Stimulated activated CD4-positive, alpha-beta T cell treated with anti-CD3 and anti-CD28 coated beads, Interleukin-2, amount 100 ng/mL, for 48 hours (primary cell): ENCODE data around the gene FGFBP3.

Experiments used
- DNase-seq, 2 donors: peaks; one replicate each; pipeline ENCODE4 v3.0.0-alpha.2; 2020

FGFBP3 gene, protein sequence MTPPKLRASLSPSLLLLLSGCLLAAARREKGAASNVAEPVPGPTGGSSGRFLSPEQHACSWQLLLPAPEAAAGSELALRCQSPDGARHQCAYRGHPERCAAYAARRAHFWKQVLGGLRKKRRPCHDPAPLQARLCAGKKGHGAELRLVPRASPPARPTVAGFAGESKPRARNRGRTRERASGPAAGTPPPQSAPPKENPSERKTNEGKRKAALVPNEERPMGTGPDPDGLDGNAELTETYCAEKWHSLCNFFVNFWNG

DNA sequence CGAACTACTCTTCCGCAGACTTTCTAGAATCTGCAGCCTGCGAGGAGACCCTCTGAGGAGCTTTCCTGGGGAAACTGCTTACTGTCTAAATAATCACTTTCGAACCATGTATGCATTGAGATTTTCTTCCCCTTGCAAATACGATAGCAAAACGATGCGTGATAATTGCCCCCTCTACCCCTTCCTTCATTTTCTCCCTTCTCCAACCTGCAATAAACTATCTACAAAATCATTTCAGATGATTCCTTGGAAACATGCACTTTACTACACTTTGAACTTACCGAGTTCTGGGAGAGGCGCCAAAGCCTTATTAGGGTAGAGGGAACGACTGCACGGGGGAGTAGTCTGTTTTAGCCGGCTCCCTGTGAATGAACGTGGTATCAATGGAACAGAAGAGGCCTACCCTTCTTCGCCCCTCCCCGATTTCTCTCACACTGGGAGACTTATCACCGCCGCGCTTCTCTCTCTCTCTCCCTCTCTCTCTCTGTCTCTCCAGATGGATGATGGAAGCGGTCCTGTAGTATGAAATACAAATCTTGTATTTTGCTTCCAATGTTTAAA lies at the start of gene FGFBP3:
Gene FGFBP3 (minus strand): TSS at position 370 of the 561 bp plus-strand sequence. CDS start 517 bp downstream, outside the sequence.
- DNase-seq: no peak

DNA sequence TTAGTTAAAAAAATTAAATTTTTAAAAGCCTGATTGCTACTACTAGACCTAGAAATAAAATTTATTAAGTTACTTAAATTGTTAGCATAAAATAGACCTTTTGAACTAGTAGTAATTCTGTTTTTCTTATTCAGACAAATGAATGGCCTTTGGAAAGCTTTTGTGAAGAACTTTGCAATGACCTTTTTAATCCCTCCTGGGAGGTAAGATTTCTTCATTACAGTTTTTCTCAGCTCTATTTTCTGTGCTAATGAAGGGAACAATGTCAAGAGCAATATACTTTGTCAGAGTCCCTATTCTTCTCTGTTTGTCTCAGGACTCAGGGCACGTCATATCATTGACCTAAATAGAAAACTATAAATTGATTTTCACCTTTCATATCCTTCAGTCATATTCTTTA lies 47.8 kb upstream of the FGFBP3 start:
- DNase-seq: no peak

DNA sequence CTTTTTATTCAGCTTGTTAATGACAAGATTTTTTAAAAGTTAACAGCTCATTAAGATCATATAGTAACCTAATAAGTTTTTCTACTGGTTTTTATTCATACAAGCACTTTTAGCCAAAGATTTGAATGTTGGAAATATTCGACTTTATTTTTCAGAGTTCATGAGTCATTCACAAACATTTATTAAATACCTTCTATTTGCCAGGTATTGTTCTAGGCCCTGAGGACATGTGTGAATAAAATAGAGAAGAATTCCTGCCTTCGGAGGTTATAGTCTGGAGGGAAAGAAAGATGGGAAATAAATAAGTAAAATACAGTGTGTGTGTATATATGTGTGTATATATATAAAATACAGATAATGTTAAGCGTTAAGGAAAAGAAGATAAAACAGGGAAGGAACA lies 45.8 kb upstream of the FGFBP3 start:
- no peak for DNase-seq

DNA sequence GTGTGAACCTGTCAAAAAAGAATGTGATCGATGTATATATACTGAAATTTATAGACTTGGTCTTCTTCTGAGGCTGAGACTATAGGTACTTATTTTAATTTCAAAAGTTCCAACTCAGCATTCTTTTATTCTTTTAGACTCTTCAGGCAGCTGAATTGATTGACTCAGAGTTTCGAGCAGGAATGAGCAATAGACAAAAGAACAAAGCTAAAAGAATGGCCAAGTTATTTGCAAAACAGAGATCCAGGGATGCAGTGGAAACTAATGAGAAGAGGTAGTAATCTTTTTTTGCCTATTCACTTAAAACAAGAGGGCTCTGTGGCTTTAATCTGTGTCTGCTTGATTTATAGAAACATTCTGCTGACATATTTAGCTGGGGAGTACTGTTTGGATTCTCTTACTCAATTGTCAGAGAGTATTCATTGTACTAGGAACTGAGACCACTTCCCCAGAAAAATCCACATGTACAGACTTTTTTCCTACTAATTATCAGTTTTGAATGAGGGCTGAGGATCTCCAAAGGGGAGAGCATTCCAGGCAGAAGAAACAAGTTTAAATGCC lies 44.4 kb upstream of the FGFBP3 start:
- DNase-seq: no peak

DNA sequence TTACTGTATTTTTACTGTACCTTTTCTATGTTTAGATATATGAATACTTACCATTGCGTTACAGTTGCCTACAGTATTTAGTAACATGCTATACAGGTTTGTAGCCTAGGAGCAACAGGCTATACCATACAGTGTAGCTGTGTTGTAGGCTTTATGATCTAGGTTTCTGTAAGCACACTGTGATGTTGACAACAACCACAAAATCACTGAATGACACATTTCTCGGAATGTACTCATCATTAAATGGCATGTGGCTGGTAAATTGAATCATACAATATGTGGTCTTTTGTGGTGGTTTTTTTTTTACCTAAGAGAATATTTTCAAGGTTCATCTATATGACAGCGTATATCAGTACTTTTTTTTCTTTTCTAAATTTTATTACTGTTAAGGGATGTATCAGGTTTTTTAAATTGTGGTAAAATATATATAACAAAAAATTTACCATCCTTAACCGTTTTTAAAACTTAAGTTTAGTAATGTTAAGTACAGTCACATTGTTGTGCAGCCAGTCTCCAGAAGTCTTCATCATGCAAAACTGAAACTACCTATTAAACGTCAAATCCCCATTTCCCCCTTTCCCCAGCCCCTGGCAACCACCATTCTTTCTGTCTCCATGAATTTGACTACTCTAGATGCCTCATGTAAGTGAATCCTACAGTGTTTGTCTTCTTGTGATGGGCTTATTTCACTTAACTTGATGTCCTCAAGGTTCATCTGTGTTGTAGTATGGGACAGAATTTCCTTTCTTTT lies 35.8 kb upstream of the FGFBP3 start:
- no peak for DNase-seq

DNA sequence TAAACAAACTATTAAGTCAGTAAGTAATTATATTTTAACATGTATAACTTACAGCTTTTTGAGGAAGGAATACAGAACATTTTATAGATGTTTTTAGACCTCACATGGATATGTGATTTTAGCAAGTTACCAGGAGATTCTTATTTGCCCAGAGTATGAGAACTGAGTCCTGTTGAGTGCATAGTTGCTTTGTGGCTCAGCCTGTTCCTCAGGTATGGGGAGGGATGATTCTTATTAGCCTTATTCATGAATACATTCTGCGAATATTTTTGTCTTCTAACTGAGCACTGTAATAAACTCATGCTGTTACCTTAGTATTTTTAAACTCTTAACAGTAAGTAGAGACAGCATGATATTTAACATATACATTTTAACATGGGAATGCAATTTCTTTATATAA lies 32.1 kb upstream of the FGFBP3 start:
- DNase-seq: no peak

DNA sequence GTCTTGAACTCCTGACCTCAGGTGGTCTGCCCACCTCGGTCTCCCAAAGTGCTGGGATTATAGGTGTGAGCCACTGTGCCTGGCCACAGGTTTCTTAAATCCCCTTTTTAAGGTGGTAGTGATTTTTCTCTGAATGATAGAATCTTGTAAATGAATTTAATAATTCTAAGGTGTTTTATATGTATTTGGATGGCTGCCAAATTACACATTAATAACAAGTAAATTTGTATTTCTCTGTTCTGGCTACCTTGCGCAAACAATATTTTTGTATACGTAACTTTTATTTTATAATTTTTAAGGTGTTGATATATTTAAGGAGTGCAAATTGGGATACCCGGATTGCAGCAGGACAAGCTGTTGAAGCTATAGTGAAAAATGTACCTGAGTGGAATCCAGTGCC lies 30.4 kb upstream of the FGFBP3 start:
- DNase-seq: no peak

DNA sequence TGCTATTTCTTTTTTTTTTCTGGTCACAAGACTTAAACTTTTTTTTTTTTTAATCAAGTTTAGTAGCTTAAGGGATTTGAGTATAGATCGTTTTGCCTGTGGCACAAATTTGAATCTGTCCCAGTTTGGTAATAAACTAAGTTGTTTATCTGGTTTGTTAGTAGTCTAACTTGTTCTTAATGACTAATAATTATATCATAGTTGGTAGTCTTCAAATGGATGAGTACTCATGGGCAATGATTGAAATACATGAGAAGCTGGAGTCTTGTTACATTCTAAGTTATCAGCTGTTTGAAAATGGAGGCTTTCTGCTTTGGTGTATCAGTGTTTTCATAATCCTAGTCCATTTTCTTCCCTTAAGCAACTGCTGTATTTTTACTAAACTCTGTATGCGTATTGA lies 26.6 kb upstream of the FGFBP3 start:
- DNase-seq: no peak

DNA sequence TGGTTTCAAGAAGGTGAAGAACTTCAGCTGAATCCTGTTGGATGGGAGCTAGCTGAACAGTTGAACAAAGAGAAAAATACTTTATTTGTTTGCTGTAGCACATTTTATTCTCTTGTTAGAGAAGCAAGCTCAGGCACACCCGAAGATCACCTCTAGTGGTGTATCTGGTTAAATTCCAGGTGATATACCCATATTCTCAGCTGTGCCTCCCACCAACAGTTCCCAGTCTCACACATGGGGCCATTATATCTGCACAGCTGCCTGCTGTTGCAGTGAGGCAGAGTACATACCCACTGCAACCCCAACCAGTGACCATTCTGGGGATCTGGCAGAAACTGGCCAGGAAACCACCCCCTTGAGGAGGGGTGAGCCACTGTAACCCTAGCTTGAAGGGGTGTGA lies 23.5 kb upstream of the FGFBP3 start:
- DNase-seq: no peak

DNA sequence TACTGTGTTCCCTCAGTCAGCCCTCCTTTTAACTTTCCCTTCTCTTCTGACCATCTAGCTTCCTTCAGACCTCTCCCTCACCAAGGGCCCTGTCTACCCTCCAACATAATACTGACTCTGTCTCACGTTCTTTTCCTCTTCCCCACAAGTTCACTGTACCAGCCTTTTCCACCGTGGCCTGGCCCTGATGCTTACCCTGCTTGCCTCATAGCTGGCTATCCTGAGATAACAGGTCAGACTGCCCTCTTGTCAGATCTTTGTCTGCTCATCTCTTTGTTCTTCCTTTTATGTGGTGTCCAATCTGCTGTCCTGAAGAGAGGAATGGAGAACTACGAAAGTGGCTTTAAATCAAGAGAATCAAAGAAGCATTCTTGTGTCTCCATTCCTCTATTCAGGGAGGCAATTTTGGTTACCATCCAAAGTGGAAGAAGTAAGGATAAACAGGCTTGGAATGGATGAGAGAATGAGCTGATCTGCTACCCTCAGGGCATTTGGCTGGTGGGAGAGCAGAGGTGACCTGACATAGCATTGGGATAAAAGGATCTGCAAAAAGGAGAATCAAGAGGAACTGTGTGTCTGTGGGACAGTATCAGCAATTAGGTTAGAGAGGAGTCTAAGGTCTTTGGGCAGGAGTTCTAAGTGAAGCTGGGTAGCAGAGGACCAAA lies 22.4 kb upstream of the FGFBP3 start:
- DNase-seq: no peak

DNA sequence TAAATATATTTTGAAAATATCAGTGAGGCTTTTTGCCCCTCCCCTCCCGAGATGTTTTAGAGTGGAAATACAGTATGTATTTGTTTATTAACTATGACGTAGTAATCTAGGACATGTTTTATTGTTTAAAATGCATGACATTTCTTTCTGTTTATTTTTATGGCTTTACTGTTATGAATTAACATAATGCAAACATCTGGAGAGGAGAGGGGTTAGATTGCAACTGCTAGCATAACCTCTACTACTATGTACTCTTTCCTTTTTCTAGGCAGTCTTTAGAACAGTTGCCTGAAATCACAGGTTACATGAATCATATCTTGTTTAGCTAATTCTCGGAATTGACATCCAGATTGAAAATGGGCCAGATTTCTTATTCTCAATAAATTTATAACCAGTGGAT lies 21.7 kb upstream of the FGFBP3 start:
- no peak for DNase-seq

DNA sequence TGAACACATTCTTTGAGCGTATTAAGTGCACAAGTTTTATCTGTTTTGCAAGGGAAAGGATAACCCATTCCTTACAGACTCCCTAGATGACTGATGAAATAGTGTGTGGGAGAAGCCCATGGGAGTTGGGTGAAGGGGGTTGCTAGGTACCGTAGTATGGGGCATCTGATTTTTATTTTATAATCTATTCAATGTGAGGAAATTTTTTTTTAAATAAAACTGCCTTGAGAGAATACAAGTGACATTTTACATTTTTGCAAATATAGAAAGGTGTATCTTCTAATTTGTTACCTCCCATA lies 15.7 kb upstream of the FGFBP3 start:
- no peak for DNase-seq

DNA sequence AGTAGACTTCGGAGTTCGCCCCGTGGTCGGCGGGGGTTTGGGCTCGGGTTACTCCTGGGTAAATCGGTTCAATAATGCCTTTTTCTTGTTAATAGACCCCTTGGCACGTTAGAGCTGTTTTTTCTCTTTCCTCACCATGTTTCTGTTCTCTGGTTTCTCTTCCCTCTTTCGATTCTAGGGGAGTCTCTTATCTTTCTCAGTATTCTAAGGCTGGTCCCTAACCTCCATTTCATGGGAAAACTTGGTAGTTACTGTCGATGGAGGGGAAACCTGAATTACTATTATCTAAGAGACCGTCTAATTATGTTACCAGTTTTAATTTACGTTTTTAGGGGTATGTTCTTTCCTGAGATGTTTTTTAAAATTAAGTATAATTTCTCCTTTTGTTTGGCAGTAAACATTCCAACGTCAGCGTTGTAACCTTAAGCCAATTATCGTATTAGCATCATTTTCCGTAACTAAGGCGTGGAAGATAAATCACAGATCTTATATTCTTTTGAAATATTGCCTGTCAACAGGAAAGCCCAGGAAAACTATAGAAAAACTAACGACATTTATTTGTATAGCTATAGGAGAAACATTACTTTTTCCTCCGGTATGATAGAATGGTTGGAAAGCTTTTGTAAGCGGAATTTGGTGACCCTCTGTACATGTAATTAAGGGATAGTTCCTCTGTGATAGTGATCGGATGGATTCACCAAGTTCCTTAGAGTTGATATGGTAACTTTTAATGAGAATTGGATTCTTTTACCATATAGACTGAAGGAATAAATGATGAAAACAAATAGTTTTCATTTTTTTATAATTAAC lies 15.1 kb upstream of the FGFBP3 start:
- DNase-seq: no peak

DNA sequence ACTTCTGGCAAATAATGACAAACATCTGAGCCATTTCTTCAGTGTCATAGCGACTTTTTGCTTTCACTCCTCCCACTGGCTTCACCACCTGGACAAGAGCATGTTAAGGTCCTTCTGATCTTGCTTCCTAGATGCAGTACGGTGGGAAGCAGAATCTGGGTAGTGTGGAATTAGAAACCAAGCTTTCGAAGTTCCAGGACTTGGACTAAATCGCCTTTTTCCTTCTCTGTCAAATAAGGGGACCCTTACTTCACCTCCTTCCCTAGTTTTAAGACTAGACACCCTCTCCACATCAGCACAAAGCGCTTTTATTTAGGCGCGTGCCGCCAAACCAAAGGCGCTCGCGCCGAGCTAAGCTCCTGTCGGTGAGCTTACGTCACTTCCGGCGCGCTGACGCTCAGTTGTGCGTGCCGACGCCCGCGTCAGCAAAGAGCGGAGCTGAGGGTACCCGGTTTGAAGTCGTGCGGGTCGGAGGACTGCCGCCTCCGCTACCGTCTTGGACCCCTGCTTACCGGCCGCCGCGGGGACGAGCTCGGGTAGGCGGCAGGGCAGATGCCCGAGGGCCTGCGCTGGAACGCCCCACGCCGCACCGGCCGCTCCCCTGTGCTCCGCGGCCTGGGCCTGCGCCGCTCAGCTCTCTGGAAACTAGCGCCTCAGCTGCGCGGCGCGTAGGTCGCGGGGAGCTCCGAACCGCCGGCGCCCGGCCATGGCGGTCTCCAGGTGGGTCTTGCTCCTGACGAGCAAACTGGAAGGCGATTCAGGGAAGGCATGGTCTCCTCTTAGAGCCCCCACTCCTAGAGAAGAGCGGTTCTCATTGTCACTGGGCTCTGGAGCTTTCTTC lies 14.3 kb upstream of the FGFBP3 start, which contains the start of gene BTAF1:
Gene BTAF1 (plus strand): TSS at position 400 of the 841 bp plus-strand sequence. CDS start 307 bp downstream, at position 707.
- peak; percentile 86 to 87 for DNase-seq

DNA sequence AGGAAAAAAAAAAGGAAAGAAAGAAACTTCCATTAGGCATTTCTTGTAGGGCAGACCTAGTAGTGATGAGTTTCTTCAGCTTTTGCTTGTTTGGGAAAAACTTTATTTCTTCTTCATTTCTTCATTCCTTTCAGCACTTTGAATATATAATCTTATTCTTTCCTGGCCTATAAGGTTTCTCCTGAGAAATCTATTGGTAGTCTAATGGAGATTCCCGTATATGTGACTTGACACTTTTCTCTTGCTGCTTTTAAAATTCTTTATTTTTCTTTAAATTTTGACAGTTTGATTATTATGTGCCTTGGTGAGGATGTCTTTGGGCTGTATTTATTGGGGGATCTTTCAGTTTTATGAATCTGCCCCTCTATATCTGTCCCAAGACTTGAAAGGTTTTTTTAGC lies 10.4 kb upstream of the FGFBP3 start:
- DNase-seq: no peak

DNA sequence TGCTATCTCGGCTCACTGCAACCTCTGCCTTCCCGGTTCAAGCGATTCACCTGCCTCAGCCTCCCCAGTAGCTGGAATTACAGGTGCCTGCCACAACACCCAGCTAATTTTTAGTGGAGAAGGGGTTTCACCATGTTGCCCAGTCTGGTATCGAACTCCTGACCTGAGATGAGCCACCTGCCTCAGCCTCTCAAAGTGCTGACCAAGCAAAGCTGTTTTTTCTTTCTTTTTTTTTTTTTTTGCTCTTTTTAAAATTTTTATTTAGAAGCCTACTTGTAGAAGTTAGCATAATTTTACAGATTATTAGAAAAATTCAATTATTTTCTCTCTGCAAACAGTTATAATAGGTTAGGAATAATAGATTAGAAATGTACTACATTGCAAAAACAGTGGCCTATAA lies 1.2 kb upstream of the FGFBP3 start:
- DNase-seq: no peak

DNA sequence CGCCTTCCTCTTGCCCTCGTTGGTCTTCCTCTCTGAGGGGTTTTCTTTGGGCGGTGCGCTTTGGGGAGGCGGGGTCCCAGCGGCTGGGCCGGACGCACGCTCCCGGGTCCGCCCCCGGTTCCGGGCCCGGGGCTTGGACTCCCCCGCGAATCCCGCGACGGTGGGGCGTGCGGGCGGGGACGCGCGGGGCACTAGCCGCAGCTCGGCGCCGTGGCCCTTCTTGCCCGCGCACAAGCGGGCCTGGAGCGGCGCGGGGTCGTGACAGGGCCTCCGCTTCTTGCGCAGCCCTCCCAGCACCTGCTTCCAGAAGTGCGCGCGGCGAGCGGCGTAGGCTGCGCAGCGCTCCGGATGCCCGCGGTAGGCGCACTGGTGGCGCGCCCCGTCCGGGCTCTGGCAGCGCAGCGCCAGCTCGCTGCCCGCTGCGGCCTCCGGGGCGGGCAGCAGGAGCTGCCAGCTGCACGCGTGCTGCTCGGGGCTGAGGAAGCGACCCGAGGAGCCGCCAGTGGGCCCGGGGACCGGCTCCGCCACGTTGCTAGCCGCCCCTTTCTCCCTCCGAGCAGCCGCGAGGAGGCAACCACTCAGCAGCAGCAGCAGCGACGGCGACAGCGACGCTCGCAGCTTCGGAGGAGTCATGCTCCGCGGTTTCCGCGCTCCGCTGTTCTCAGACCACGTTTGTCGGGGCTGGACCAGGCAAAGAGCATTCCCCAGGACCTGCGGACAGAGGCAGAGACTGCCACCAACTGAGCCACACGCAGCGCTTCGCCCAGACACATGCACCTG lies 759 bp downstream of the FGFBP3 start:
- peak; percentile 54 to 65 for DNase-seq

DNA sequence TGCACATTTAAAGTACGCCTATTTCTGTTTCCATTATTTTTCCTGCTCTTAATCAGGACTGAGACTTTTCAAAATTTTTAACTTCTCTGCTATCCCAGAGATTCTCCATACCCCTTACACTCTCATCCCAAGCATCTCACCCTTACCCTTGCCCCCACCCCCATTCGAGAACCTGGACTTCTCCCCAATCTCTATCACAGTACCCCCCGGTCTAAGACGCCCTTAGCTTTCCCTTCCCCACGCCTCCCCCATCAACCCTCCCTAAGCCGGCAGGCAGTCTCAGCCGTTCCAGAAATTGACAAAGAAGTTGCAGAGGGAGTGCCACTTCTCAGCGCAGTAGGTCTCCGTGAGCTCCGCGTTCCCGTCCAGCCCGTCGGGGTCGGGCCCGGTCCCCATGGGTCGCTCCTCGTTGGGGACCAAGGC lies 1.4 kb downstream of the FGFBP3 start:
- DNase-seq: no peak

DNA sequence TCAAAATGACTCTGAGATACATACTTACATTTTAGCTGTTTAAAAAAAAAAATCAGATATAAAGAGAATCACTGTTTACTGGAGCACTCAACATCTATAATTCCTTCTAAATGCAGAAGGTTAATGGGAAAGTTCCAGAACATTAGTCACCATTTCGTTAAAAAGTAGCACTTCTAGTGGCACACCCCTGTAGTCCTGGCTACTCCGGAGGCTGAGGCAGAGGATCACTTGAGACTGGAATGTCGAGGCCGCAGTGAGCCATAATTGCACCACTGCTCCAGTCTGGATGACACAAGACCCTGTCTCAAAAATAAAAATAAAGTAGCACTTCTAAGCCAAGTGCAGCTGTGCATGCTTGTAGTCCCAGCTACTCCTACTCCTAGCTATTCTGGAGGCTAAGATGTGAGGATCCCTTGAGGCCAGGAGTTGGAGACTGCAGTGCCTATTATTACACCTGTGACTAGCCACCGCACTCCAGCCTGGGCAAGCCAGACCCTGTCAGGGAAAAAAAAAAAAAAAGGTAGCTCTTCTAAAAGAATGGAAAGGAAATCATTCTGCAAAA lies 2.2 kb downstream of the FGFBP3 start:
- no peak for DNase-seq
